GM13976 (cell line): Measurements from ENCODE around the gene TMEM250.
A peak's percentile ranks its signal among the peaks of the same experiment; 100 is the strongest.

Experiments used
- DNase-seq: peaks from one replicate; pipeline ENCODE4 v3.0.0; 2012; ENCODE audit warnings: low spot score
- in situ Hi-C: fragments of 300-500 bp; cut with MboI; formaldehyde crosslinking; loops from one replicate; pipeline ENCODE4 v1.12.0; 2022; ENCODE audit warnings: low sequenced_read_pairs, mixed read lengths, inconsistent platforms; ENCODE audit not compliant: unreplicated experiment
- TF ChIP-seq, protein P1 (sequence below): IDR thresholded peaks from 2 replicates; pipeline ENCODE4 v1.5.1; 2012; ENCODE audit warnings: borderline replicate concordance, mild to moderate bottlenecking; ENCODE audit not compliant: insufficient read depth; ENCODE audit errors: extremely low read depth, missing control alignments, control extremely low read depth

TMEM250 gene

DNA sequence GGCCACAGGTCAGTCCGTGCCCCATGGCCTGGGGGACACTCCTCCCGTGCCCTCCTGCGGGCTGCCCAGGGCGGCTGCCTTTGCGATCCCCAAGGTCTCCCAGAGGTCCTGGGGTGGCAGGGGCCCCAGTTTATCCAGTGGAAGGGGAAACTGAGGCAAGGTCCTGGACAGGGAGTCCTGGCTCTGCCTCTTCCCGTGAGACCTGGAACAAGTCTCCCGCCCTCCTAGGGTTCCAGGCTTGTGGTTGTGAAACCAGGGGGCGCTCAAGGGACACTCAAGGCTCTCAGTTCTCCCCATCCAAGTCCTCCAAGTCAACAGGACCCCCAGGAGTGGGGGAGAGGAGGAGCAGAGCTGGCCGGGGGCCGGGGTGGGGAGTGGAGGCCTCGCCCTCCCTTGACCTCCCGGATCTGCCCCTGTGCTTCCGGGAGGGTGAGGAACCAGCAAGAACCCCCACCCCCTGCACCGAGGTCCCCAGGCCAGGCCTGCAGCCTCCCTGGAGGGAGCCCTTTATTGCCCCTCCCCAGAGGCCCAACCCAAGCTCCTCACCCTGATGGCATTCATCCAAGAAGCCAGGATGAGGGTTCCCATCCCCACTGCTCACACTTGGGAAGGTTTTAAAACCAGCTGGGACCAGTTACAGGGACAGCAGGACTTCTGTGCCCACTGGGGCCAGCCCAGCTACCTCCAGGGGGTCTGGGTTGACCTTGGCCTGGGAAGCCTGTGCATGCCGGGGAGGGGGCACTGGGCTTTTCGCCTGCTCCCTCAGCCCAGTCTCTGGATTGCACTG lies 24.7 kb upstream of the TMEM250 start:
- TF ChIP-seq, protein P1, sequence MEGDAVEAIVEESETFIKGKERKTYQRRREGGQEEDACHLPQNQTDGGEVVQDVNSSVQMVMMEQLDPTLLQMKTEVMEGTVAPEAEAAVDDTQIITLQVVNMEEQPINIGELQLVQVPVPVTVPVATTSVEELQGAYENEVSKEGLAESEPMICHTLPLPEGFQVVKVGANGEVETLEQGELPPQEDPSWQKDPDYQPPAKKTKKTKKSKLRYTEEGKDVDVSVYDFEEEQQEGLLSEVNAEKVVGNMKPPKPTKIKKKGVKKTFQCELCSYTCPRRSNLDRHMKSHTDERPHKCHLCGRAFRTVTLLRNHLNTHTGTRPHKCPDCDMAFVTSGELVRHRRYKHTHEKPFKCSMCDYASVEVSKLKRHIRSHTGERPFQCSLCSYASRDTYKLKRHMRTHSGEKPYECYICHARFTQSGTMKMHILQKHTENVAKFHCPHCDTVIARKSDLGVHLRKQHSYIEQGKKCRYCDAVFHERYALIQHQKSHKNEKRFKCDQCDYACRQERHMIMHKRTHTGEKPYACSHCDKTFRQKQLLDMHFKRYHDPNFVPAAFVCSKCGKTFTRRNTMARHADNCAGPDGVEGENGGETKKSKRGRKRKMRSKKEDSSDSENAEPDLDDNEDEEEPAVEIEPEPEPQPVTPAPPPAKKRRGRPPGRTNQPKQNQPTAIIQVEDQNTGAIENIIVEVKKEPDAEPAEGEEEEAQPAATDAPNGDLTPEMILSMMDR, result peak; percentile 34
- in situ Hi-C loops, result no loop called here
- DNase-seq, result peak; percentile 62

GRCh38 chr9:136142859-136143214 lies 24.2 kb upstream of the TMEM250 start:
- in situ Hi-C loops, result no loop called here

DNA sequence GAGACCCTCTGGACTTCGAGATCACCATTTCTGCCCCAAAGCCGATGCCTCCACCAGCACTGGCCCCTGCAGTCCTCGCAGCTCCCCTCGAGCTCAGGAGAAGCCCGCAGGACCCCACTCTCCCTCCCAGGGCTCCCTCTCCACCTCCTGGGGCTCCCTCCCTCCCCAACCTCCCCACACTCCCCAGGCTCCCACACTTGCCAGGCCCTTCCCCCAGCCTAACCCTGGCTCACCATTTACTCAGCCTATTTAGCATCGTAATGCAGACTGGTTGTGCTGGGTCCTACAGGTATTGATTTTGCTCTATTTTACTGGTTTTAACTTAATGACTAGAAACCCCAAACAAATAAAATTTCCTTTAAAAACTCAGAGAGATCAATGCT lies 23.7 kb upstream of the TMEM250 start:
- DNase-seq, result no peak

More at GRCh38 chr9:136142859-136143214, 24.2 kb upstream of the TMEM250 start:
- TF ChIP-seq, protein P1, result no peak
- no peak for DNase-seq

GRCh38 chr9:136141682-136142413 lies 23.2 kb upstream of the TMEM250 start:
- in situ Hi-C loops, result no loop called here
- TF ChIP-seq, protein P1, result no peak
- no peak for DNase-seq

More for the DNA sequence above, 23.7 kb upstream of the TMEM250 start:
- in situ Hi-C loops, result no loop called here
- TF ChIP-seq, protein P1, result no peak

DNA sequence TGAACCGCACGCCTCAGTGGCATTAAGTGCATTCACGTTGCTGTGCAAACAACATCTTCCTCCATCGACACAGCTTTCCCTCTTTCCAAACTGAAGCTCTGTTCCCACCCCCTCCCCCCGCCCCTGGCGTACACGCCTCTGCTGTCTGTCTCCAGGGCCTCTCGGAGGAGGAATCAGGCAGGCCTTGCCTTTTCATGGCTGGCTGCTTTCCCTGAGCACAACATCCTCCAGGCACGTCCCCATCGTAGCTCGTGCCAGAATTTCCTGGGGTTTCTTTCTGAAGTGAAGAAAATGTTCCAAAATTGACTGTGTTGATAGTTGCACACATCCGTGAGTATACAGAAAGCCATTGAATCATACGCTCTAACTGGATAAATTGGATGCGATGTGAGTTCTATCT lies 22.3 kb upstream of the TMEM250 start:
- in situ Hi-C loops, result no loop called here
- no peak for DNase-seq
- TF ChIP-seq, protein P1, result no peak

GRCh38 chr9:136140046-136140445 lies 21.4 kb upstream of the TMEM250 start:
- in situ Hi-C loops, result no loop called here
- TF ChIP-seq, protein P1, result no peak
- DNase-seq, result no peak
